Liver (tissue), 9 donors: ENCODE measurements around the gene PPP2R2C. TPM values are rescaled to one million over a fixed set of nuclear protein-coding genes. Genes with fewer than 3 reads are reported as not detected.

ENCODE experiments used
- DNase-seq: peaks from one replicate; pipeline ENCODE4 v3.0.0-alpha.2; 2017; ENCODE audit warnings: low spot score
- H3K27ac ChIP-seq, 2 donors: one replicate each; pipeline ENCODE4 v1.7.0; 2013; ENCODE audit warnings: inconsistent platforms in 2 of 2, low read length in 2 of 2, control low read depth in 1 of 2, low read depth in 1 of 2, mild to moderate bottlenecking in 1 of 2
- H3K27me3 ChIP-seq, 4 donors: one replicate each; pipeline versions ENCODE4 v1.6.1 to v1.7.0; 2013; ENCODE audit warnings: low read length in 3 of 4, inconsistent platforms in 1 of 4, mild to moderate bottlenecking in 1 of 4, moderate library complexity in 1 of 4; ENCODE audit not compliant: control insufficient read depth in 4 of 4, insufficient read depth in 4 of 4
- H3K36me3 ChIP-seq, 4 donors: one replicate each; pipeline versions ENCODE4 v1.6.1 to v1.7.0; 2013; ENCODE audit warnings: low read length in 3 of 4, mild to moderate bottlenecking in 3 of 4, low read depth in 1 of 4, moderate library complexity in 1 of 4; ENCODE audit not compliant: control insufficient read depth in 4 of 4, insufficient read depth in 3 of 4
- H3K4me1 ChIP-seq, 4 donors: one replicate each; pipeline versions ENCODE4 v1.6.1 to v1.7.0; 2013; ENCODE audit warnings: low read length in 3 of 4, mild to moderate bottlenecking in 3 of 4, moderate library complexity in 1 of 4; ENCODE audit not compliant: control insufficient read depth in 4 of 4, insufficient read depth in 4 of 4
- H3K4me3 ChIP-seq, 3 donors: one replicate each; pipeline versions ENCODE4 v1.6.1 to v1.7.0; 2013; ENCODE audit warnings: low read length in 3 of 3, control low read depth in 1 of 3, low read depth in 1 of 3, mild to moderate bottlenecking in 1 of 3
- H3K9ac ChIP-seq, 2 donors: one replicate each; pipeline ENCODE4 v1.7.0; 2013; ENCODE audit warnings: low read length in 2 of 2, mild to moderate bottlenecking in 2 of 2, moderate library complexity in 2 of 2, control low read depth in 1 of 2, low read depth in 1 of 2
- H3K9me3 ChIP-seq, 4 donors: one replicate each; pipeline versions ENCODE4 v1.6.1 to v1.7.0; 2013; ENCODE audit warnings: low read length in 3 of 4; ENCODE audit not compliant: control insufficient read depth in 4 of 4
- ATF3 ChIP-seq: IDR thresholded peaks from 2 replicates; pipeline ENCODE4 v1.6.1; 2016; ENCODE audit warnings: antibody characterized with exemption
- EGR1 ChIP-seq, 2 donors: IDR thresholded peaks; 2 replicates each; pipeline ENCODE4 v1.6.1; 2016 to 2018; ENCODE audit warnings: antibody characterized with exemption in 2 of 2, low read depth in 2 of 2
- FOXA1 ChIP-seq: IDR thresholded peaks from 2 replicates; pipeline ENCODE4 v1.6.1; 2016; ENCODE audit warnings: antibody characterized with exemption
- FOXA2 ChIP-seq: IDR thresholded peaks from 2 replicates; pipeline ENCODE4 v1.6.1; 2016; ENCODE audit warnings: antibody characterized with exemption
- GABPA ChIP-seq, 2 donors: IDR thresholded peaks in 1 of 2; conservative IDR thresholded peaks in 1 of 2; 2 replicates each; pipeline ENCODE4 v1.6.1; 2016; ENCODE audit warnings: antibody characterized with exemption in 2 of 2, mild to moderate bottlenecking in 1 of 2, moderate library complexity in 1 of 2
- HNF4G ChIP-seq: IDR thresholded peaks from 2 replicates; pipeline ENCODE4 v1.6.1; 2016; ENCODE audit warnings: antibody characterized with exemption
- MAX ChIP-seq: IDR thresholded peaks from 2 replicates; pipeline ENCODE4 v1.6.1; 2016; ENCODE audit warnings: antibody characterized with exemption
- NR2F2 ChIP-seq: IDR thresholded peaks from 2 replicates; pipeline ENCODE4 v1.6.1; 2016; ENCODE audit warnings: antibody characterized with exemption
- RXRA ChIP-seq, 2 donors: IDR thresholded peaks; 2 replicates each; pipeline ENCODE4 v1.6.1; 2017 to 2018; ENCODE audit warnings: antibody characterized with exemption in 2 of 2, mild to moderate bottlenecking in 1 of 2
- SP1 ChIP-seq: IDR thresholded peaks from 2 replicates; pipeline ENCODE4 v1.6.1; 2018; ENCODE audit warnings: antibody characterized with exemption, mild to moderate bottlenecking
- TAF1 ChIP-seq: conservative IDR thresholded peaks from 2 replicates; pipeline ENCODE4 v1.6.1; 2016; ENCODE audit warnings: antibody characterized with exemption, mild to moderate bottlenecking
- YY1 ChIP-seq: IDR thresholded peaks from 2 replicates; pipeline ENCODE4 v1.6.1; 2016; ENCODE audit warnings: antibody characterized with exemption, mild to moderate bottlenecking
- ZBTB33 ChIP-seq: IDR thresholded peaks from 2 replicates; pipeline ENCODE4 v1.6.1; 2016; ENCODE audit warnings: antibody characterized with exemption
- WGBS: extraction: QIAGEN DNeasy Blood & Tissue Kit; methylation state at CpG from one replicate; pipeline ENCODE4 v1.1.7; 2013; 5-methylcytosine and 5-hydroxymethylcytosine counted together
- polyA plus RNA-seq, 2 donors: library from polyadenylated mRNA; stranded (reverse) in 1 of 2; unstranded in 1 of 2; fragments of 200-250 nt in 1 of 2; fragments of >200 nt in 1 of 2; fragmentation: Nextera tagmentation in 1 of 2; extraction: Ambion mirVana in 1 of 2; gene quantifications; one replicate each; pipeline versions ENCODE4 v1.2.1 to v1.2.3, GENCODE V29; 2013 to 2015
- total RNA-seq, 2 donors: library from RNA; depleted of rRNA; stranded (reverse); fragments of >200 nt; gene quantifications; one replicate each; pipeline ENCODE4 v1.2.3, GENCODE V29; 2014
- TF ChIP-seq, protein P1 (sequence below): IDR thresholded peaks from 2 replicates; pipeline ENCODE4 v1.6.1; 2016; ENCODE audit warnings: antibody characterized with exemption, mild to moderate bottlenecking
- TF ChIP-seq, protein P2 (sequence below): fragments of 150-350 bp; IDR thresholded peaks from 2 replicates; pipeline ENCODE4 v1.5.1; 2017; ENCODE audit warnings: improper control_type of control experiment, low read depth, low read length; ENCODE audit not compliant: missing input control
- donor health status: healthy.
- donor health status: healthy.
- donor health status: healthy.
- donor health status: healthy.
- donor health status: healthy.

The PPP2R2C gene
- total and polyA plus RNA-seq, 4 donors = under 0.01 to 0.01 TPM; not detected in 2

GRCh38 chr4:6326312-6327060, 145.9 kb downstream of the PPP2R2C start (continued):
- no peak for TF ChIP-seq ZBTB33
- TF ChIP-seq GABPA (IDR thresholded peaks at IDR 0.05 in 1 of 2, conservative IDR thresholded peaks at IDR 0.05 in 1 of 2) = no peak
- no peak for TF ChIP-seq RXRA (IDR thresholded peaks at IDR 0.05)
- TF ChIP-seq EGR1 (IDR thresholded peaks at IDR 0.05; ENCODE audit: low read depth in 2 of 2) = no peak

- Histone ChIP-seq H3K4me1 (no peaks in the 10 kb centered on the region), H3K36me3 (no peaks in the 10 kb centered on the region), H3K4me3 (no peak overlapping the region), H3K9ac (no peak overlapping the region), H3K27ac (no peak overlapping the region), H3K9me3 (no peaks in the 10 kb centered on the region), H3K27me3 (no peaks in the 10 kb centered on the region)
- DNase-seq = no peak
- TF ChIP-seq EGR1 (IDR thresholded peaks at IDR 0.05; ENCODE audit: low read depth in 2 of 2) (no peak), FOXA1 (no peak), TAF1 (no peak), MAX (no peak), GABPA (IDR thresholded peaks at IDR 0.05 in 1 of 2, conservative IDR thresholded peaks at IDR 0.05 in 1 of 2) (no peak), NR2F2 (no peak), ATF3 (no peak), YY1 (no peak), RXRA (IDR thresholded peaks at IDR 0.05) (no peak), HNF4G (no peak), FOXA2 (no peak), SP1 (no peak)
- TF ChIP-seq, protein P1, sequence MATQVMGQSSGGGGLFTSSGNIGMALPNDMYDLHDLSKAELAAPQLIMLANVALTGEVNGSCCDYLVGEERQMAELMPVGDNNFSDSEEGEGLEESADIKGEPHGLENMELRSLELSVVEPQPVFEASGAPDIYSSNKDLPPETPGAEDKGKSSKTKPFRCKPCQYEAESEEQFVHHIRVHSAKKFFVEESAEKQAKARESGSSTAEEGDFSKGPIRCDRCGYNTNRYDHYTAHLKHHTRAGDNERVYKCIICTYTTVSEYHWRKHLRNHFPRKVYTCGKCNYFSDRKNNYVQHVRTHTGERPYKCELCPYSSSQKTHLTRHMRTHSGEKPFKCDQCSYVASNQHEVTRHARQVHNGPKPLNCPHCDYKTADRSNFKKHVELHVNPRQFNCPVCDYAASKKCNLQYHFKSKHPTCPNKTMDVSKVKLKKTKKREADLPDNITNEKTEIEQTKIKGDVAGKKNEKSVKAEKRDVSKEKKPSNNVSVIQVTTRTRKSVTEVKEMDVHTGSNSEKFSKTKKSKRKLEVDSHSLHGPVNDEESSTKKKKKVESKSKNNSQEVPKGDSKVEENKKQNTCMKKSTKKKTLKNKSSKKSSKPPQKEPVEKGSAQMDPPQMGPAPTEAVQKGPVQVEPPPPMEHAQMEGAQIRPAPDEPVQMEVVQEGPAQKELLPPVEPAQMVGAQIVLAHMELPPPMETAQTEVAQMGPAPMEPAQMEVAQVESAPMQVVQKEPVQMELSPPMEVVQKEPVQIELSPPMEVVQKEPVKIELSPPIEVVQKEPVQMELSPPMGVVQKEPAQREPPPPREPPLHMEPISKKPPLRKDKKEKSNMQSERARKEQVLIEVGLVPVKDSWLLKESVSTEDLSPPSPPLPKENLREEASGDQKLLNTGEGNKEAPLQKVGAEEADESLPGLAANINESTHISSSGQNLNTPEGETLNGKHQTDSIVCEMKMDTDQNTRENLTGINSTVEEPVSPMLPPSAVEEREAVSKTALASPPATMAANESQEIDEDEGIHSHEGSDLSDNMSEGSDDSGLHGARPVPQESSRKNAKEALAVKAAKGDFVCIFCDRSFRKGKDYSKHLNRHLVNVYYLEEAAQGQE = no peak
- TF ChIP-seq, protein P2, sequence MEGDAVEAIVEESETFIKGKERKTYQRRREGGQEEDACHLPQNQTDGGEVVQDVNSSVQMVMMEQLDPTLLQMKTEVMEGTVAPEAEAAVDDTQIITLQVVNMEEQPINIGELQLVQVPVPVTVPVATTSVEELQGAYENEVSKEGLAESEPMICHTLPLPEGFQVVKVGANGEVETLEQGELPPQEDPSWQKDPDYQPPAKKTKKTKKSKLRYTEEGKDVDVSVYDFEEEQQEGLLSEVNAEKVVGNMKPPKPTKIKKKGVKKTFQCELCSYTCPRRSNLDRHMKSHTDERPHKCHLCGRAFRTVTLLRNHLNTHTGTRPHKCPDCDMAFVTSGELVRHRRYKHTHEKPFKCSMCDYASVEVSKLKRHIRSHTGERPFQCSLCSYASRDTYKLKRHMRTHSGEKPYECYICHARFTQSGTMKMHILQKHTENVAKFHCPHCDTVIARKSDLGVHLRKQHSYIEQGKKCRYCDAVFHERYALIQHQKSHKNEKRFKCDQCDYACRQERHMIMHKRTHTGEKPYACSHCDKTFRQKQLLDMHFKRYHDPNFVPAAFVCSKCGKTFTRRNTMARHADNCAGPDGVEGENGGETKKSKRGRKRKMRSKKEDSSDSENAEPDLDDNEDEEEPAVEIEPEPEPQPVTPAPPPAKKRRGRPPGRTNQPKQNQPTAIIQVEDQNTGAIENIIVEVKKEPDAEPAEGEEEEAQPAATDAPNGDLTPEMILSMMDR = no peak
- 90% methylated on average over 14 of the region's 14 CpGs for WGBS
Observed at GRCh38 chr4:6325788-6326290, 146.6 kb downstream of the PPP2R2C start.
